MM.1S (cell line): Measurements from ENCODE around the gene RABEPK.

Experiments
- DNase-seq: peaks from one replicate; pipeline ENCODE4 v3.0.0-alpha.2; 2015
- H2AFZ ChIP-seq: fragments of 300-600 bp; sonication (generic); 2 replicates; pipeline ENCODE4 v1.6.0; 2016; ENCODE audit warnings: antibody characterized with exemption, low read length
- H3F3A ChIP-seq: fragments of 300-600 bp; sonication (generic); 2 replicates; pipeline ENCODE4 v1.6.1; 2016; ENCODE audit warnings: mild to moderate bottlenecking, antibody characterized with exemption, low read length, moderate library complexity, mixed read lengths; ENCODE audit not compliant: insufficient read depth
- H3K27ac ChIP-seq: fragments of 300-600 bp; sonication (generic); 2 replicates; pipeline ENCODE4 v1.5.1; 2016; ENCODE audit warnings: mild to moderate bottlenecking, low read length
- H3K27me3 ChIP-seq: fragments of 300-600 bp; sonication (generic); replicated peaks from 2 replicates; pipeline ENCODE4 v1.6.0; 2016; ENCODE audit warnings: low read length; ENCODE audit not compliant: insufficient read depth
- H3K36me3 ChIP-seq: fragments of 300-600 bp; sonication (generic); replicated peaks from 2 replicates; pipeline ENCODE4 v1.6.1; 2016; ENCODE audit warnings: mild to moderate bottlenecking, low read length, mixed read lengths; ENCODE audit not compliant: insufficient read depth
- H3K4me1 ChIP-seq: fragments of 300-600 bp; sonication (generic); 2 replicates; pipeline ENCODE4 v1.6.1; 2016; ENCODE audit warnings: low read length, mixed read lengths
- H3K4me2 ChIP-seq: fragments of 300-600 bp; sonication (generic); 2 replicates; pipeline ENCODE4 v1.6.0; 2016; ENCODE audit warnings: low read depth, low read length
- H3K4me3 ChIP-seq: fragments of 300-600 bp; sonication (generic); 2 replicates; pipeline ENCODE4 v1.5.1; 2016; ENCODE audit warnings: low read length, mixed read lengths
- H3K79me2 ChIP-seq: fragments of 300-600 bp; sonication (generic); 2 replicates; pipeline ENCODE4 v1.6.1; 2016; ENCODE audit warnings: mixed run types, low read length, mixed read lengths
- H3K9ac ChIP-seq: fragments of 300-600 bp; sonication (generic); 2 replicates; pipeline ENCODE4 v1.6.1; 2016; ENCODE audit warnings: low read length, mixed read lengths
- H3K9me2 ChIP-seq: fragments of 300-600 bp; sonication (generic); replicated peaks from 2 replicates; pipeline ENCODE4 v1.6.1; 2016; ENCODE audit warnings: mild to moderate bottlenecking, low read length, mixed read lengths; ENCODE audit not compliant: insufficient read depth
- H3K9me3 ChIP-seq: fragments of 300-600 bp; sonication (generic); replicated peaks from 2 replicates; pipeline ENCODE4 v1.6.1; 2016; ENCODE audit warnings: mild to moderate bottlenecking, low read length, mixed read lengths; ENCODE audit not compliant: insufficient read depth
- H4K20me1 ChIP-seq: fragments of 300-600 bp; sonication (generic); 2 replicates; pipeline ENCODE4 v1.6.1; 2016; ENCODE audit warnings: mild to moderate bottlenecking, low read length, moderate library complexity, mixed read lengths; ENCODE audit not compliant: insufficient read depth
- CTCF ChIP-seq: fragments of 300-600 bp; sonication (generic); IDR thresholded peaks from 2 replicates; pipeline ENCODE4 v1.5.1; 2016; ENCODE audit warnings: antibody characterized with exemption, low read length, mixed read lengths
- EZH2 ChIP-seq: fragments of 300-600 bp; sonication (generic); optimal IDR thresholded peaks from 2 replicates; pipeline ENCODE3; 2017; ENCODE audit warnings: low read depth, mild to moderate bottlenecking, antibody characterized with exemption, low read length, mixed read lengths
- EZH2phosphoT487 ChIP-seq: fragments of 300-600 bp; sonication (generic); IDR thresholded peaks from 2 replicates; pipeline ENCODE4 v1.6.1; 2018; ENCODE audit warnings: antibody characterized with exemption, low read length

The RABEPK gene

GRCh38 chr9:125268394-125269013 lies 68.2 kb downstream of the RABEPK start:
- TF ChIP-seq EZH2phosphoT487 = no peak
- TF ChIP-seq CTCF = no peak
- H3K9me2 ChIP-seq = no peaks in the 10 kb centered on the region
- no peaks in the 10 kb centered on the region for H3K27me3 ChIP-seq

GRCh38 chr9:125269014-125269397 lies 68.7 kb downstream of the RABEPK start:
- H3K27me3 ChIP-seq = no peaks in the 10 kb centered on the region
- peaks cover 84% of the 10 kb centered on the region for H3K79me2 ChIP-seq
- H3K27ac ChIP-seq = no peak overlapping the region
- no peak for DNase-seq
- no peaks in the 10 kb centered on the region for H3K9me2 ChIP-seq
- H2AFZ ChIP-seq = no peak overlapping the region
- H3K36me3 ChIP-seq = no peaks in the 10 kb centered on the region
- no peak overlapping the region for H3K4me3 ChIP-seq
- H3K4me2 ChIP-seq = no peak overlapping the region
- no peaks in the 10 kb centered on the region for H3F3A ChIP-seq
- H3K9ac ChIP-seq = no peak overlapping the region
- no peaks in the 10 kb centered on the region for H3K4me1 ChIP-seq
- TF ChIP-seq EZH2 (no peak), CTCF (no peak), EZH2phosphoT487 (no peak)
- H4K20me1 ChIP-seq = peaks cover 3% of the 10 kb centered on the region; the same call in 1 of the 2 replicates
- H3K9me3 ChIP-seq = no peaks in the 10 kb centered on the region

More at GRCh38 chr9:125268394-125269013, 68.2 kb downstream of the RABEPK start:
- H2AFZ ChIP-seq = no peak overlapping the region
- H4K20me1 ChIP-seq = peaks cover 3% of the 10 kb centered on the region; the same call in 1 of the 2 replicates
- H3K4me3 ChIP-seq = no peak overlapping the region
- no peaks in the 10 kb centered on the region for H3F3A ChIP-seq
- peaks cover 86% of the 10 kb centered on the region for H3K79me2 ChIP-seq
- no peak overlapping the region for H3K9ac ChIP-seq
- no peak for DNase-seq
- H3K9me3 ChIP-seq = no peaks in the 10 kb centered on the region
- no peaks in the 10 kb centered on the region for H3K4me1 ChIP-seq
- no peaks in the 10 kb centered on the region for H3K36me3 ChIP-seq
- no peak overlapping the region for H3K27ac ChIP-seq
- H3K4me2 ChIP-seq = no peak overlapping the region

GRCh38 chr9:125271081-125271480 lies 70.7 kb downstream of the RABEPK start:
- no peaks in the 10 kb centered on the region for H3K9me2 ChIP-seq
- no peak overlapping the region for H3K27ac ChIP-seq
- no peaks in the 10 kb centered on the region for H3K9me3 ChIP-seq
- H2AFZ ChIP-seq = no peak overlapping the region
- H3K27me3 ChIP-seq = no peaks in the 10 kb centered on the region
- H3K4me1 ChIP-seq = no peaks in the 10 kb centered on the region
- H3K4me3 ChIP-seq = no peak overlapping the region
- H3K36me3 ChIP-seq = no peaks in the 10 kb centered on the region
- H3K79me2 ChIP-seq = peaks cover 86% of the 10 kb centered on the region
- H4K20me1 ChIP-seq = peaks cover 3% of the 10 kb centered on the region; the same call in 1 of the 2 replicates
- no peak overlapping the region for H3K4me2 ChIP-seq
- DNase-seq = no peak
- TF ChIP-seq CTCF (no peak), EZH2 (no peak), EZH2phosphoT487 (no peak)
- no peak overlapping the region for H3K9ac ChIP-seq
- H3F3A ChIP-seq = no peaks in the 10 kb centered on the region
